SK-N-SH (cell line): ENCODE data around the gene DNMT3B. TPM values are rescaled to one million over a fixed set of nuclear protein-coding genes. Genes with fewer than 3 reads are reported as not detected.

Experiments used
- CTCF ChIA-PET: fragments of 300-600, 350-600 bp; formaldehyde crosslinking; extraction: SDS; loops from one replicate; lab custom pipeline; 2021; lab: Yijun Ruan, JAX
- POLR2A ChIA-PET: fragments of 350-600 bp; sonication (Branson Sonifier 250); formaldehyde crosslinking; extraction: SDS; loops from one replicate; lab custom pipeline; 2020; ENCODE audit warnings: antibody characterized with exemption, inconsistent platforms; lab: Yijun Ruan, JAX
- DNase-seq: peaks from one replicate; pipeline ENCODE4 v3.0.0; 2012
- H2AFZ ChIP-seq: fragments of 200-600 bp; sonication (generic); 2 replicates; pipeline ENCODE4 v1.8.1; 2016; ENCODE audit warnings: antibody characterized with exemption, mild to moderate bottlenecking, low read depth
- H3F3A ChIP-seq: fragments of 200-600 bp; sonication (generic); replicated peaks from 2 replicates; pipeline ENCODE3; 2016; ENCODE audit warnings: antibody characterized with exemption, mild to moderate bottlenecking; ENCODE audit not compliant: insufficient read depth
- H3K27ac ChIP-seq, 2 experiments: fragments of 200-500 bp in 1 of 2; fragments of 200-600 bp in 1 of 2; sonication (Bioruptor generic) in 1 of 2; sonication (generic), shearing (Covaris generic) in 1 of 2; 2 replicates each; pipeline versions ENCODE4 v1.5.1 to v1.6.1; 2014 to 2016; ENCODE audit warnings: low read depth in 2 of 2, inconsistent platforms in 1 of 2, low read length in 1 of 2, mild to moderate bottlenecking in 1 of 2, mixed read lengths in 1 of 2
- H3K27me3 ChIP-seq: fragments of 200-600 bp; sonication (generic), shearing (Covaris generic); 2 replicates; pipeline ENCODE4 v1.6.1; 2016; ENCODE audit warnings: mixed run types; ENCODE audit not compliant: insufficient read depth
- H3K36me3 ChIP-seq, 2 experiments: fragments of 200-500 bp in 1 of 2; fragments of 200-600 bp in 1 of 2; sonication (Bioruptor generic) in 1 of 2; sonication (generic) in 1 of 2; replicated peaks in 1 of 2; 2 replicates each; pipeline versions ENCODE3 to v1.5.1; 2014 to 2016; ENCODE audit warnings: low read length in 1 of 2, mild to moderate bottlenecking in 1 of 2; ENCODE audit not compliant: insufficient read depth in 2 of 2, control insufficient read depth in 1 of 2
- H3K4me1 ChIP-seq, 2 experiments: fragments of 200-500 bp in 1 of 2; fragments of 200-600 bp in 1 of 2; sonication (Bioruptor generic) in 1 of 2; sonication (generic), shearing (Covaris generic) in 1 of 2; 2 replicates each; pipeline versions ENCODE4 v1.5.1 to v1.6.1; 2014 to 2016; ENCODE audit warnings: low read depth in 1 of 2, low read length in 1 of 2, mixed run types in 1 of 2; ENCODE audit not compliant: insufficient read depth in 2 of 2, control insufficient read depth in 1 of 2
- H3K4me2 ChIP-seq: fragments of 200-600 bp; sonication (generic), shearing (Covaris generic); 2 replicates; pipeline ENCODE4 v1.6.1; 2017; ENCODE audit warnings: mixed run types
- H3K4me3 ChIP-seq, 2 experiments: fragments of 200-500 bp in 1 of 2; fragments of 200-600 bp in 1 of 2; sonication (Bioruptor generic) in 1 of 2; sonication (generic), shearing (Covaris generic) in 1 of 2; 2 replicates each; pipeline versions ENCODE4 v1.5.1 to v1.8.1; 2014 to 2016; ENCODE audit warnings: low read depth in 2 of 2, inconsistent platforms in 1 of 2, low read length in 1 of 2, mild to moderate bottlenecking in 1 of 2, mixed read lengths in 1 of 2, moderate library complexity in 1 of 2
- H3K79me2 ChIP-seq: fragments of 200-600 bp; sonication (generic); 2 replicates; pipeline ENCODE4 v1.8.1; 2017; ENCODE audit warnings: mild to moderate bottlenecking; ENCODE audit not compliant: insufficient read depth
- H3K9ac ChIP-seq: fragments of 200-600 bp; sonication (generic); 2 replicates; pipeline ENCODE4 v1.6.1; 2017; ENCODE audit warnings: mixed run types
- H3K9me2 ChIP-seq: fragments of 200-600 bp; sonication (generic); 2 replicates; pipeline ENCODE4 v1.6.1; 2017; ENCODE audit warnings: mixed run types
- H3K9me3 ChIP-seq: fragments of 200-600 bp; sonication (generic); 2 replicates; pipeline ENCODE4 v1.6.1; 2017; ENCODE audit warnings: mixed run types, mild to moderate bottlenecking, moderate library complexity
- H4K20me1 ChIP-seq: fragments of 200-600 bp; sonication (generic); 2 replicates; pipeline ENCODE4 v1.6.1; 2017; ENCODE audit warnings: mild to moderate bottlenecking, mixed run types; ENCODE audit not compliant: insufficient read depth
- CHD2 ChIP-seq: fragments of 150-350 bp; IDR thresholded peaks from 2 replicates; pipeline ENCODE4 v1.6.1; 2018; ENCODE audit warnings: low read length; ENCODE audit not compliant: partially characterized antibody
- CTCF ChIP-seq: fragments of 200-600 bp; sonication (generic); IDR thresholded peaks from 2 replicates; pipeline ENCODE4 v1.6.1; 2017; ENCODE audit warnings: antibody characterized with exemption, mild to moderate bottlenecking, moderate library complexity
- EZH2phosphoT487 ChIP-seq: fragments of 200-600 bp; sonication (generic); IDR thresholded peaks from 2 replicates; pipeline ENCODE4 v1.6.1; 2017; ENCODE audit warnings: low read depth, mixed run types, mild to moderate bottlenecking, antibody characterized with exemption, moderate library complexity, borderline replicate concordance
- FOXM1 ChIP-seq: IDR thresholded peaks from 2 replicates; pipeline ENCODE4 v1.4.0; 2012; ENCODE audit warnings: low read depth, mild to moderate bottlenecking
- GABPA ChIP-seq: IDR thresholded peaks from 2 replicates; pipeline ENCODE4 v1.4.0; 2012; ENCODE audit warnings: low read depth, mild to moderate bottlenecking
- RCOR1 ChIP-seq: fragments of 150-350 bp; IDR thresholded peaks from 2 replicates; pipeline ENCODE4 v1.6.1; 2017; ENCODE audit warnings: antibody characterized with exemption, low read length
- RFX5 ChIP-seq: IDR thresholded peaks from 2 replicates; pipeline ENCODE4 v1.6.1; 2012; ENCODE audit warnings: mild to moderate bottlenecking, improper control_type of control experiment, low read length
- SIN3A ChIP-seq: IDR thresholded peaks from 2 replicates; pipeline ENCODE4 v1.6.1; 2012; ENCODE audit warnings: low read depth, mild to moderate bottlenecking, low read length, moderate library complexity, borderline replicate concordance
- SMC3 ChIP-seq: IDR thresholded peaks from 2 replicates; pipeline ENCODE4 v1.6.1; 2012; ENCODE audit warnings: low read depth, low read length, improper control_type of control experiment
- ZBTB33 ChIP-seq: IDR thresholded peaks from 2 replicates; pipeline ENCODE4 v1.4.0; 2012; ENCODE audit warnings: low read depth, borderline replicate concordance
- WGBS: methylation state at CpG from one replicate; pipeline ENCODE4 v1.1.6; 2017; ENCODE audit warnings: low lambda C conversion rate; 5-methylcytosine and 5-hydroxymethylcytosine counted together
- polyA plus RNA-seq, 3 experiments: library from polyadenylated mRNA; depleted of rRNA; stranded (reverse); fragments of >200 nt; gene quantifications; 2 replicates each; pipeline ENCODE4 v1.2.3, GENCODE V29; 2012
- TF ChIP-seq, protein P1 (sequence below): IDR thresholded peaks from 2 replicates; pipeline ENCODE4 v1.4.0; 2012; ENCODE audit warnings: low read depth
- TF ChIP-seq, protein P2 (sequence below): fragments of 150-350 bp; IDR thresholded peaks from 2 replicates; pipeline ENCODE4 v1.6.1; 2016; ENCODE audit warnings: mild to moderate bottlenecking, low read depth, low read length
- TF ChIP-seq, protein P3 (sequence below): IDR thresholded peaks from 2 replicates; pipeline ENCODE4 v1.6.1; 2012; ENCODE audit warnings: mild to moderate bottlenecking, low read depth, low read length, moderate library complexity

Gene DNMT3B
- polyA plus RNA-seq, 1 of the 3 experiments (the other 2 are of a cell fraction): 2.2 TPM

GRCh38 chr20:32803092-32803491, 40.9 kb downstream of the DNMT3B start:
- no peaks in the 10 kb centered on the region for H3K9me3 ChIP-seq
- no peak for TF ChIP-seq ZBTB33
- no peak for TF ChIP-seq RFX5
- no peak for TF ChIP-seq RCOR1
- TF ChIP-seq, all 33 proteins: peak for 0
- H3F3A ChIP-seq: no peaks in the 10 kb centered on the region
- H3K27me3 ChIP-seq: no peaks in the 10 kb centered on the region
- POLR2A ChIA-PET: no interaction called here
- H3K9ac ChIP-seq: no peak overlapping the region
- H3K4me3 ChIP-seq: no peak overlapping the region
- no peak overlapping the region for H2AFZ ChIP-seq
- WGBS: 97% methylated on average over 2 of the region's 2 CpGs
- H4K20me1 ChIP-seq: no peaks in the 10 kb centered on the region
- H3K36me3 ChIP-seq: peaks cover 0 to 13% of the 10 kb centered on the region in 2 experiments
- no peak overlapping the region for H3K27ac ChIP-seq
- H3K4me1 ChIP-seq: no peaks in the 10 kb centered on the region
- H3K79me2 ChIP-seq: no peaks in the 10 kb centered on the region
- H3K9me2 ChIP-seq: no peaks in the 10 kb centered on the region
- no peak for DNase-seq
- no peak overlapping the region for H3K4me2 ChIP-seq
- CTCF ChIA-PET: interaction anchor here (1.4 to 2.3 kb wide), 3 partner anchors 10 to 24 kb away, joined by 4 to 17 read pairs (median 5); no protein-coding TSS in a partner anchor

DNA sequence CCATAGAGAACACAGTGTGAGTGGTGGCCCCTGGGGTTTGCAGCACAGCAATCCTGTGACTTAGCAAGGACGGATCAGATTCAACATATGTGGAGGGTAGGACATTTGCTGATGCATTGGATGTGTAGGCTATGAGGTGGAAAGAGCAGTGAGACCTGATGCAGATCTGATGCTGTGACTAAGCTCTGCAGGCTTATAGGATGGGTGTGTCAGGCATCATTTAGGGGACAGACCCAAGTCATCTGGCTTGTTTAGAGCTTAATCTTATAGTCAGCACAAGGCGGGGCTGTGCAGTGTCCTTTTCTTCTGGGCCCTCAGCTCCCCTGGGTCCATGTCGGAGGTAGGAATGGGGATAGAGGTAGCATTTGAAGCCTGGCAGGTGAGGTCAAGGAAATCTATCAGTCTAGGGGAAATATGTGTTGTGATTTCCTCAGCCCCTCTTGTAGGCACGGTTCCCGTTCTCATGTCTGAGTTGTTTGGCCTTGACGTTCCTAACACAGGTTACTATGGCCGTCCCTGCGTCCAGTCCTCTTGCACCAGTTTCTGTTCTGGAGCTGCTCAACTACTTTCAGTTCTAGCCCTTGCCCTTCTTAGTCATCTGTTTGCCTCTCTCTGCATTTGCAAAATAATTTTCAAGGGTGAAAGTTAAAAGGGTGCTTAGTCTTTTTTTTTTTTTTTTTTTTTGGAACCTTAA, 42.0 kb downstream of the DNMT3B start:
- H3K27ac ChIP-seq: no peak overlapping the region
- H3K27me3 ChIP-seq: no peaks in the 10 kb centered on the region
- 94% methylated on average over 8 of the region's 8 CpGs for WGBS
- H4K20me1 ChIP-seq: no peaks in the 10 kb centered on the region
- no peak overlapping the region for H2AFZ ChIP-seq
- H3K9ac ChIP-seq: no peak overlapping the region
- H3K4me1 ChIP-seq: no peaks in the 10 kb centered on the region
- no peaks in the 10 kb centered on the region for H3F3A ChIP-seq
- DNase-seq: no peak
- ChIA-PET CTCF (interaction anchor here (0.8 to 2.1 kb wide), 2 partner anchors 14 to 141 kb away, joined by 3 to 17 read pairs; no protein-coding TSS in a partner anchor), POLR2A (no interaction called here)
- no peaks in the 10 kb centered on the region for H3K9me3 ChIP-seq
- peaks cover 0 to 13% of the 10 kb centered on the region in 2 experiments for H3K36me3 ChIP-seq
- no peak overlapping the region for H3K4me3 ChIP-seq
- H3K79me2 ChIP-seq: no peaks in the 10 kb centered on the region
- no peaks in the 10 kb centered on the region for H3K9me2 ChIP-seq
- no peak overlapping the region for H3K4me2 ChIP-seq
- TF ChIP-seq, protein P1, sequence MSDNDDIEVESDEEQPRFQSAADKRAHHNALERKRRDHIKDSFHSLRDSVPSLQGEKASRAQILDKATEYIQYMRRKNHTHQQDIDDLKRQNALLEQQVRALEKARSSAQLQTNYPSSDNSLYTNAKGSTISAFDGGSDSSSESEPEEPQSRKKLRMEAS: no peak
- TF ChIP-seq, protein P2, sequence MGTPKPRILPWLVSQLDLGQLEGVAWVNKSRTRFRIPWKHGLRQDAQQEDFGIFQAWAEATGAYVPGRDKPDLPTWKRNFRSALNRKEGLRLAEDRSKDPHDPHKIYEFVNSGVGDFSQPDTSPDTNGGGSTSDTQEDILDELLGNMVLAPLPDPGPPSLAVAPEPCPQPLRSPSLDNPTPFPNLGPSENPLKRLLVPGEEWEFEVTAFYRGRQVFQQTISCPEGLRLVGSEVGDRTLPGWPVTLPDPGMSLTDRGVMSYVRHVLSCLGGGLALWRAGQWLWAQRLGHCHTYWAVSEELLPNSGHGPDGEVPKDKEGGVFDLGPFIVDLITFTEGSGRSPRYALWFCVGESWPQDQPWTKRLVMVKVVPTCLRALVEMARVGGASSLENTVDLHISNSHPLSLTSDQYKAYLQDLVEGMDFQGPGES: no peak
- TF ChIP-seq CTCF: no peak
- no peak for TF ChIP-seq EZH2phosphoT487
- TF ChIP-seq, protein P3, sequence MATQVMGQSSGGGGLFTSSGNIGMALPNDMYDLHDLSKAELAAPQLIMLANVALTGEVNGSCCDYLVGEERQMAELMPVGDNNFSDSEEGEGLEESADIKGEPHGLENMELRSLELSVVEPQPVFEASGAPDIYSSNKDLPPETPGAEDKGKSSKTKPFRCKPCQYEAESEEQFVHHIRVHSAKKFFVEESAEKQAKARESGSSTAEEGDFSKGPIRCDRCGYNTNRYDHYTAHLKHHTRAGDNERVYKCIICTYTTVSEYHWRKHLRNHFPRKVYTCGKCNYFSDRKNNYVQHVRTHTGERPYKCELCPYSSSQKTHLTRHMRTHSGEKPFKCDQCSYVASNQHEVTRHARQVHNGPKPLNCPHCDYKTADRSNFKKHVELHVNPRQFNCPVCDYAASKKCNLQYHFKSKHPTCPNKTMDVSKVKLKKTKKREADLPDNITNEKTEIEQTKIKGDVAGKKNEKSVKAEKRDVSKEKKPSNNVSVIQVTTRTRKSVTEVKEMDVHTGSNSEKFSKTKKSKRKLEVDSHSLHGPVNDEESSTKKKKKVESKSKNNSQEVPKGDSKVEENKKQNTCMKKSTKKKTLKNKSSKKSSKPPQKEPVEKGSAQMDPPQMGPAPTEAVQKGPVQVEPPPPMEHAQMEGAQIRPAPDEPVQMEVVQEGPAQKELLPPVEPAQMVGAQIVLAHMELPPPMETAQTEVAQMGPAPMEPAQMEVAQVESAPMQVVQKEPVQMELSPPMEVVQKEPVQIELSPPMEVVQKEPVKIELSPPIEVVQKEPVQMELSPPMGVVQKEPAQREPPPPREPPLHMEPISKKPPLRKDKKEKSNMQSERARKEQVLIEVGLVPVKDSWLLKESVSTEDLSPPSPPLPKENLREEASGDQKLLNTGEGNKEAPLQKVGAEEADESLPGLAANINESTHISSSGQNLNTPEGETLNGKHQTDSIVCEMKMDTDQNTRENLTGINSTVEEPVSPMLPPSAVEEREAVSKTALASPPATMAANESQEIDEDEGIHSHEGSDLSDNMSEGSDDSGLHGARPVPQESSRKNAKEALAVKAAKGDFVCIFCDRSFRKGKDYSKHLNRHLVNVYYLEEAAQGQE: no peak
- TF ChIP-seq ZBTB33: no peak
- TF ChIP-seq SMC3: no peak
- TF ChIP-seq FOXM1: no peak
- no peak for TF ChIP-seq GABPA
- no peak for TF ChIP-seq SIN3A
- no peak for TF ChIP-seq CHD2
